ENCODE measurements around the gene EYS.

The EYS gene

DNA sequence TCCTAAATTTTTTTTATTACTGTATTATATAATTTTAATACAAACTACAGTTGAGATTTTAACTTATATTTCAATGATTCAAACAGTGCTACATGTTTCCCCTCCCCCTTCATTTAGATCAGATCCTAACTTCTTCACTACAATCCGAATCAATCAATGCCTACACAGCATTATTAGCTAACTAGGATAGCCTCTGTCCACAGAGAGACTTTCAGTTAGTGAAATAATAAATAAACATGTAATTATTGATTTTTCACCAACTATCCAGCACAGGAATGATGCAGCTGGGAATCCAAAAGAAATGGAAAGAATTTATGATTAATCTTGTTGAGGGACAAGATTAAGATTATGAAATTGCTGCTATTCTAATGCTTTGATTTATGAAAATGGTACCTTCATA lies 1907.7 kb downstream of the EYS start:
- no peak for DNase-seq (ENCODE audit: low read depth)
- TF ChIP-seq, protein P1, sequence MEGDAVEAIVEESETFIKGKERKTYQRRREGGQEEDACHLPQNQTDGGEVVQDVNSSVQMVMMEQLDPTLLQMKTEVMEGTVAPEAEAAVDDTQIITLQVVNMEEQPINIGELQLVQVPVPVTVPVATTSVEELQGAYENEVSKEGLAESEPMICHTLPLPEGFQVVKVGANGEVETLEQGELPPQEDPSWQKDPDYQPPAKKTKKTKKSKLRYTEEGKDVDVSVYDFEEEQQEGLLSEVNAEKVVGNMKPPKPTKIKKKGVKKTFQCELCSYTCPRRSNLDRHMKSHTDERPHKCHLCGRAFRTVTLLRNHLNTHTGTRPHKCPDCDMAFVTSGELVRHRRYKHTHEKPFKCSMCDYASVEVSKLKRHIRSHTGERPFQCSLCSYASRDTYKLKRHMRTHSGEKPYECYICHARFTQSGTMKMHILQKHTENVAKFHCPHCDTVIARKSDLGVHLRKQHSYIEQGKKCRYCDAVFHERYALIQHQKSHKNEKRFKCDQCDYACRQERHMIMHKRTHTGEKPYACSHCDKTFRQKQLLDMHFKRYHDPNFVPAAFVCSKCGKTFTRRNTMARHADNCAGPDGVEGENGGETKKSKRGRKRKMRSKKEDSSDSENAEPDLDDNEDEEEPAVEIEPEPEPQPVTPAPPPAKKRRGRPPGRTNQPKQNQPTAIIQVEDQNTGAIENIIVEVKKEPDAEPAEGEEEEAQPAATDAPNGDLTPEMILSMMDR (IDR thresholded peaks at IDR 0.05; ENCODE audit: insufficient read depth, low read depth, low read length, missing control alignments): no peak
- no peak overlapping the region for H3K4me3 ChIP-seq (ENCODE audit: low read depth, low read length)

- TF ChIP-seq, protein P1 (IDR thresholded peaks at IDR 0.05; ENCODE audit: insufficient read depth, low read depth, low read length, missing control alignments): no peak
- H3K4me3 ChIP-seq (ENCODE audit: low read depth, low read length): no peak overlapping the region
- DNase-seq (ENCODE audit: low read depth): no peak
Measured at GRCh38 chr6:63798378-63798777, 1908.6 kb downstream of the EYS start.

DNA sequence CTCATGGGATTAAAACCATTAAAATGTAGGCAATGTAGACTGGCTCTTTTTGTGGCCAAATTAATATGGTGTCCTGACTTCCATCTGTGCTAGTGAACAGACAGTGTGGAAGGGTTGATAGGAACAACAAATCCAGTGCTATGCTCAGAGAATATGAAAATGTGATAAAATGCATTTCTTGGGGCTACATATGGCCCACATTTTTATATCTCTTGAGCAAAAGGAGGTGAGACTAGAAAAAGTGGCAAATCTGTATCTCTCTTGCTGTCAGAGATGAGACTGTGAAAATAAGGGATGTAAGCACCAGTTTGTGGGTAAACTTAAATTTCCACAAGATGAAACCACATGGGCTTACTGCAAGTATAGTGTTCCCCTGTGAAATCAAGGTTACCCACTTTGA lies 1909.3 kb downstream of the EYS start:
- TF ChIP-seq, protein P1 (IDR thresholded peaks at IDR 0.05; ENCODE audit: insufficient read depth, low read depth, low read length, missing control alignments): no peak
- no peak overlapping the region for H3K4me3 ChIP-seq (ENCODE audit: low read depth, low read length)
- DNase-seq (ENCODE audit: low read depth): no peak

DNA sequence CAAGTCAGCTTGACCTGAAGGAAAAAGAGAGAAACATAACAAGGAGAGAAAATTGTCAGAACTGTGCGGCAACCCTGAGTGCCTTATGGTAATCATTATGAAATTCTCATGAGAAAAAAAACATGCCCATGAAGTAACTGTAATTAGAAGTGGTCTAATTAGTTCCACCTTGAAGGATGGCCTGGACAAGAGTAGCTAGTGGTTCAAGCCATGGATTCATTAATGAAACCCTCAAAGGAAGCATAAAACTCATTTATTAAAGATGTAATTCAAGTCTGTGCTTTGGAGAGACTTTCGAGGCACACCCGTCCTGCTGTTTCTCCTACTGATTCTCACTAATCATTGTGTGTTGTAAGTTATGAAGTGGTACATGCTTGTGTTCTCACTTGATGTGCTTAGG lies 1911.2 kb downstream of the EYS start:
- TF ChIP-seq, protein P1 (IDR thresholded peaks at IDR 0.05; ENCODE audit: insufficient read depth, low read depth, low read length, missing control alignments): no peak
- H3K4me3 ChIP-seq (ENCODE audit: low read depth, low read length): no peak overlapping the region
- DNase-seq (ENCODE audit: low read depth): no peak

- no peak overlapping the region for H3K4me3 ChIP-seq (ENCODE audit: low read depth, low read length)
- TF ChIP-seq, protein P1 (IDR thresholded peaks at IDR 0.05; ENCODE audit: insufficient read depth, low read depth, low read length, missing control alignments): no peak
- no peak for DNase-seq (ENCODE audit: low read depth)
Measured at GRCh38 chr6:63795006-63795405, 1912.0 kb downstream of the EYS start.

DNA sequence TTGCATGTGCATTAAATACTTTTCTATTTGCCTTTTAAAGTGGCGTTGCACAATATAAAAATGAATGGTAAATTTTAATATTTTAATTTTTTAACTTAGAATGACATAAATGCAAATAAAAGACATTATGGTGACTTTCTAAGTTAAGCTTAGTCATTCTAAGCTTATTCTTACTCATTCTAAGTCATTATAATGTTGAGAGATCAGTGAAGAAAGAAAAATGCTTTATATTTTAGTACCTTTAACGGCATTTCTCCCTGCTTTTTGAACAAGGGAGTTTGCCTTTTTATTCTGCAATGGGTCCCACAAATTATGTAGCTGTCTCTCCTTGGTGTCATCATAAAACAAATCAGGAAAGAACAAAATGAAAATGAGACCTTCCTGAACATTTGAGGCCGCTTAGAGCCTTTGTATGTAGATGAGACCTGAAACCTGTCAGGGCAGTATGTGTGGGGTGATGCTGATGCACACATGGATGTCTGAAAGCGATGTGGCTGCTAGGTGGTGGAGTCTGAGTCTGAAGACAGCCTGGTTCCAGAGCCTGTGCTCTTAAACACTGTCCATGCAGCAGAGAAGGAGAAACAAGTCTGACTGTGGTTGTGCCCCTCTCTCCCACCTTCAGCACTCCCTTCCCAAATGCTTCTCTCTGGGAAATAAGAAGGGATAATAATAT lies 1913.4 kb downstream of the EYS start:
- no peak overlapping the region for H3K4me3 ChIP-seq (ENCODE audit: low read depth, low read length)
- TF ChIP-seq, protein P1 (IDR thresholded peaks at IDR 0.05; ENCODE audit: insufficient read depth, low read depth, low read length, missing control alignments): no peak
- DNase-seq (ENCODE audit: low read depth): peak; percentile 42
